Stimulated activated CD4-positive, alpha-beta T cell treated with anti-CD3 and anti-CD28 coated beads, Interleukin-1b, Interleukin-23, amount 100 ng/mL, for 4 hours (primary cell): ENCODE results near the gene ZNF672.
"Not testable (repeated sequence)": the region's sequence is repeated elsewhere in the genome, so short reads cannot be mapped to it uniquely, and the experiment has no call there.

Experiments
- DNase-seq, 2 donors: peaks; one replicate each; pipeline ENCODE4 v3.0.0-alpha.2; 2020; ENCODE audit warnings: low read depth in 2 of 2

The ZNF672 gene

GRCh38 chr1:248886237-248886895 lies 48.3 kb downstream of the ZNF672 start:
- DNase-seq = no peak

- DNase-seq = not testable (repeated sequence)
These were observed 51.9 kb downstream of the ZNF672 start for GRCh38 chr1:248889914-248890243.

- DNase-seq = no peak
These were observed 52.8 kb downstream of the ZNF672 start for GRCh38 chr1:248890549-248891498.

GRCh38 chr1:248891758-248892157 lies 53.7 kb downstream of the ZNF672 start:
- DNase-seq = no peak

- no peak for DNase-seq
These were observed 54.6 kb downstream of the ZNF672 start for GRCh38 chr1:248892590-248892989.

- no peak for DNase-seq
These were observed 56.8 kb downstream of the ZNF672 start for GRCh38 chr1:248894837-248895236.

GRCh38 chr1:248897412-248898337 lies 59.7 kb downstream of the ZNF672 start:
- DNase-seq = no peak
